Endometrium (tissue), 2 donors: ENCODE results near the gene MYLK4.

ENCODE experiments used
- FAIRE-seq: peaks from 2 replicates; lab custom pipeline; 2012; peaks lifted over from hg19 to GRCh38; lab: Jason Lieb, UNC
- donor health status: control.
- donor health status: control.

MYLK4 gene

DNA sequence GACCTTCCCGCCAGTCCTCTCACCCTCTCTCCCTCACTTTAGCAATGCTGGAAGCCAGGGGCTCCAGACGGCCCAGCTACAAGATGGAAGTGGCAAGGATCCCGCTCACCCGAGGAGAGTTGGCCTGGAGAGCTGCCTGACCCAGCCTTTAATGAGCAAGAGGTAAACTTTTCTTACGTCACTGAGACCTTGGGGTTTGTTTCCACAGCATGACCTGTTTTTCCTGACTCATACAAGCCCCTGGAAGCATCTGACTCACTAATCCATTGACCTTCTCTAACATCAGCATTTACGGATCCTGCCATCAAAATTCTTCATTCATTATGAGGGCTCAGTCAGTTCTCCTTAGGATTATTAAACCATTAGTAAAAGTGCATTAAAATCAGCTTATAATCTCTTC, 120.4 kb downstream of the MYLK4 start:
- FAIRE-seq = no peak

DNA sequence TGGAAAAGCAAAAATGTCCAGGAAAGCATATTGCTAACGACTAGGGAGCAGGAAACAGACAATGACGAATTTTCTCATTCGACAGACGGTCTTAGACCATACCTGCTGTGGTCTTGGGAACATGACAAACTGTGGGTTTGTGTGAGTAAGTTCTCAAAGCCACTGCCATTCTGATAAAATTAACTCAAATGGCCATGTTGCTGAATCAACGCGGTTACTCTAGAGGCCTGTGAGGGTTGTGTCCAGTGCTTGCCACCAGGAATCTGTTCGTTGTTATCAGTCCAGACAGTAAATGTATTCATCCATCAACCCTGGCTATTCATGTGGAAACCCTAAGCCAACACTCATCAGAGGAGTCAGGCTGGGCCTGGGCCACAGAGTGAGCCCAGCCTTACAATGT, 124.3 kb downstream of the MYLK4 start:
- no peak for FAIRE-seq

DNA sequence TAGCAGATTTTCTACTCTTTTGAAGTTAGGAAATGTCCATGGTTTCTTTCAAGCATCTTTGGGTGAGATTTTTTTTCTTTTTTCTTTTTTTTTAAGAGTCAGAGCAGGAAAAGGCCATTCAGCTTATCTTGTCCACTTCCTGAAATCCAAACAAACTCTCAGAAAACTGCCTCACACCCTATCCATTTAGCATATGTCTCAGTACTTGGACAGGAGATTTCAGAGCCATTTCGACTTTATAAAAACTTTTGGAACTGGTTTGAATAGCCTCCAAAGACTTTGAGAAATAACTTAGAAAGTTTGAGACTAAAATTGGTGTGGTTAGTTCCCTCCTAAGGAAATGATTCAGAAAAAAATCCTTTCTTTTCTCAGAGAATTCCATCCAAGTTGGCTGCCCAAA, 125.1 kb downstream of the MYLK4 start:
- FAIRE-seq = no peak

DNA sequence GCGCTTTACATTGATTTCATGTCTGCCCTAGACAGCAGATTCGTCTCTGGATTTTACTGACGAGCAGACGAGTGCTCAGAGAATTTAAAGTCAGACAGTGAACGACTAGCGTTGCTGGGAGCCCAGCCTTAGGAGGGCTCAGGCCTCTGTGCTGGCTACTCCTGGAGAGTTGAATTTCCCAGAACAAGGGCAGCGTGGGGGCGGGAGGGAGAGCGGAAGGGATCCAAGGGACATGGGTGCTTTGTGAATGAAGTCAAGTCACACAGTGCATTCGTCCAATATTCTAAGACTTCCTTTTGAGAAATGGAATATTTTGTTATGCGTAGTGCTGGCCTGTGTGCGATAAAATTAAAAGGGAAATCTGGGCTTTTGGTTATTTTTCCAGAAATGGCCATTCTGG, 126.5 kb downstream of the MYLK4 start:
- no peak for FAIRE-seq

DNA sequence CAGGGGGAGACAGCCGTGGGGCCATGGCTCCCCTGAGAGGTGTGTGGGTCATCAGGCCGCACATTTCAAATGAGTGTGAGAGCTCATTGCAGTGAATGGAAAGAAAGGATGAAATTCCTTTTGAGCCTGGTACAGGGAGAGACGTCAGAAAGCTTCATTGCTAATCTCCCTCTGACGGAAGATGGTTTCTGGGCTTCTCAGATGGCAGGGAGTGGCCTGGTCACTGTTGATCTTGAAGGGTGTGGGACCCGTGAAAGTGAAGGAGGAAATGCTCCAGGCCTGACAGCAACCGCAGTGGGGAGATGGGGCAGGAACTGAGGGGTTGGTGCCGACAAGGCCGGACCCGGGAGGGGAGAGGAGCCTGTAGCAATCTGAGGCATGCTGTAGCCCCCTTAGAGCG, 127.4 kb downstream of the MYLK4 start:
- FAIRE-seq = no peak

DNA sequence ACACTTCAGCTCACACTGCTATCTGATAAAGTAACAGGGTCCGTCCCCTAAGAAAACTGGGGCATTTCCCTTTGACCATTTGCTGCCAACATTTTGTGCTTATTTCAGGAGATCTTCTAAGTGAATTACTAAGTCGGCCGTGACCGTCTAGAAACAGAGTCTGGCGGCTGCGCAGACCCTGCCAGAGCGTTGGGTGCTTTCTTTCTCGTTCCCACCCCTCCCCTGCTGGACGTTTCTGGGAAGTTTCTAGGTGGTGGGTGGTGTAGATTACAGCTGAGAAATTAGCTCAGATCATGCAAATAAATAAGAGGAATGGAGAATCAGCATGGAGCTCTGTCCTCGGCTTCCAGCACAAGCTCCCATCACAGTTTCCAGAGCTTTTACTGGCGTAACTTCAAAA, 128.1 kb downstream of the MYLK4 start:
- no peak for FAIRE-seq

DNA sequence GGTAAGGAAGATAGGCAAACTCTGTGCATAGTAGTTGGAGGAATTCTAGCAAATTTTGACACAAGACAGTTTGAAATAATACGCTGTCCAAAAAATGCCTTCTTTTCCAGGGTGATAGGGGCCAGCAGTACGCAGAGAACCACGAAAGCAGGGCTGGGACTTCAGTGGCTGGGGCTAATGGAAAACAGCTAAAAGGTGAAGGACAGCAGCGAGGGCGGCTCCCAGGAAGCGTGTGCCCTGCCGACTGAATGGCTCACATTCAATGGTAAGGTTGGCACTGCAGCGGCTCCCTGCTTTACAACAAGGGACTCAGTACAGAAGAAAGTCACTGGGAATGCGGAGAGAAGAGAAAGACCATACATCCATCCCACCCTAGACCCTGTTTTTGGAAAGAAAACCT, 131.1 kb downstream of the MYLK4 start:
- no peak for FAIRE-seq

DNA sequence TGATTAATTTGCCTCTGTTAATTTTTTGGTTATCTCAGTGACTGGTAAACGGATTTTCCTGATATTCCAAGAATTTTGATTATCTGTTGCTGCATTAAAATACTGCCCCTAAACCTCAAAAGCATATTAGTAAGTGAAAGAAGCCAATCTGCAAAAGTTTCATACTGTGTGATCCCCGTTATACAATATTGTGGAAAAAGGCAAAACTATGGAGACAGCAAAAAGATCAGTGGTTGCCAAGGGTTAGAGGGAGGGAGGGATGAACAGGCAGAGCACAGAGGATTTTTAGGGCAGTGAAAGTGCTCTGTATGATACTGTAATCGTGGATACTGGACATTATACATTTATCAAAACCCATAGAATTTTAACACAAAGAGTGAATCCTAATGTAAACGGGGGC, 133.0 kb downstream of the MYLK4 start:
- FAIRE-seq = no peak

DNA sequence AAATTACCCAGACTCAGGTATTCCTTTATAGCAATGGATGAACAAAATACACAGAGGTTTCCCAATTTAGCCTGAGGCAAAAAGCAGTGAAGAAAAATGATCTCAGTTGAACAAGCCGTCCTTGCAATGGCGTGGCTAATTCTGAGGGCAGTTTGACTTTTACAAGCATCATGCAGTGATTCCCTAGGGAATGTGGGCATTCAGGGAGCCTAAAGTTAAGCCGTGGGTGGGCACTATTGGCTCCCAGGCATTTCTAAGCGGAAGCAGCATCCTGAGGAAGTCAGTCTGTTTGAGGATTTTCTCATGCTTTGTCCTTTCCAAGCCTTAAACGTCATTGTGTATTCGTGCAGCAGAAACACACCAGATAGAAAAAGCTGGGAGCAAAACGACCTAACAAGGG, 133.9 kb downstream of the MYLK4 start:
- FAIRE-seq = no peak

DNA sequence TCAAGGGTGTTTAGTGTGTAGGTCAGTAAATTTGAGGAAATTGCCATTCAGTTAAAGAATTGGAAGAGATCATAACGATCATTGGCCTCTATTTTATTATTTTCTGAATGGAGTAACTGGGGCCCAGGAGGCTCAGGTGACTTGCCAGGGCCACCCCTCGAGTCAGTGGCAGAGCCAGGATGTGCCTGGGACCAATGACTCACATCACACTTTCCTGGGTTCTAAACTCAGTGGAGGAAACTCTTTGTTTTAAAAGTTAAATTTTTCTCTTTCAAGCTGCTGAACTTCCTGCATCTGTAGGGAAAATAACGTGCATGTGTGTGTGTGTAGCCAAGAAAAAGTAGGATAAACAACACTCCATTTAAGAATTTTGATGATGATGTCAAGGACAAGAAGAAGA, 135.5 kb downstream of the MYLK4 start:
- no peak for FAIRE-seq

DNA sequence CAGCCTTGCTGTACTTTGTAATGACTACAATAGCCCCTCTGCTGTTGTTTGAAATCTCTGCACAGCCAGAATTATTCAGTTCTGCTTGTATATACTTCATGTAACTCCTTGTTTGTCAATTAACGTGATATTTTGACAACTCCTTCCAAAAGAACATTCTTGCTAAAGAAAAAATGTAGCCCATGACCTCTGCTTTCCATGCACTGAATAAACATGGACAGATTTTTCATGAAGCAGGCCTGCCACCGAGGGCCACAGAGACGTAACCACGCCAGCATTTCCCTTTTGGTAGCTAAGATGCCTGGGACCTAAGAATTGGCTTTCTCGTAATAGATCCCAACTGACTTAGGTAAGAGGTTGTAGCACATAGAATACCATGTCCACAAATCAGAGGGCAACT, 135.9 kb downstream of the MYLK4 start:
- no peak for FAIRE-seq

DNA sequence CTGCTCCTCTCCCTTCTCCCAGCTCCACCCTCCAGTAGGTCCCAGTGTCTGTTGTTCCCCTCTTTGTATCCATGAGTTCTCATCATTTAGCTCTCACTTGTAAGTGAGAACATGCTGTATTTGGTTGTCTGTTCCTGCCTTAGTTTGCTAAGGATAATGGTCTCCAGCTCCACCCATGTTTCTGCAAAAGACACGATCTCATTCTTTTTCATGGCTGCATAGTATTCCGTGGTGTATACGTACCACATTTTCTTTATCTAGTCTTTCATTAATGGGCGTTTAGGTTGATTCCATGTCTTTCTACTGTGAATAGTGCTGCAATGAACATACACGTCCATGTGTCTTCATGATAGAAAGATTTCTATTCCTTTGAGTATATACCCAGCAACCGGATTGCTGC, 136.6 kb downstream of the MYLK4 start:
- FAIRE-seq = no peak
